ENCODE data around the gene MTCP1. TPM values are rescaled to one million over a fixed set of nuclear protein-coding genes. Genes with fewer than 3 reads are reported as not detected.

Gene MTCP1
- total and polyA plus RNA-seq, 2 donors, result 12.6 to 50.8 TPM

GRCh38 chrX:155023907-155024833, 46.8 kb downstream of the MTCP1 start:
- no peak for DNase-seq (ENCODE audit: low read depth in 6 of 9, low spot score in 9 of 9)
- 93% methylated on average over 6 of the region's 6 CpGs for WGBS
- Histone ChIP-seq H3K4me1 (ENCODE audit: control insufficient read depth in 2 of 2, insufficient read depth in 2 of 2, low read length in 2 of 2) (peaks cover 0 to 5% of the 10 kb centered on the region in 2 donors), H3K27me3 (ENCODE audit: control insufficient read depth in 2 of 2, insufficient read depth in 1 of 2, low read length in 1 of 2) (no peaks in the 10 kb centered on the region), H3K27ac (ENCODE audit: low read depth in 1 of 2, low read length in 1 of 2) (no peak overlapping the region), H3K9me3 (ENCODE audit: control insufficient read depth in 2 of 2, insufficient read depth in 1 of 2, low read length in 1 of 2) (no peaks in the 10 kb centered on the region), H3K4me3 (ENCODE audit: low read length in 2 of 2) (no peak overlapping the region), H3K36me3 (ENCODE audit: control insufficient read depth in 2 of 2, insufficient read depth in 2 of 2, low read length in 1 of 2) (no peaks in the 10 kb centered on the region)

DNA sequence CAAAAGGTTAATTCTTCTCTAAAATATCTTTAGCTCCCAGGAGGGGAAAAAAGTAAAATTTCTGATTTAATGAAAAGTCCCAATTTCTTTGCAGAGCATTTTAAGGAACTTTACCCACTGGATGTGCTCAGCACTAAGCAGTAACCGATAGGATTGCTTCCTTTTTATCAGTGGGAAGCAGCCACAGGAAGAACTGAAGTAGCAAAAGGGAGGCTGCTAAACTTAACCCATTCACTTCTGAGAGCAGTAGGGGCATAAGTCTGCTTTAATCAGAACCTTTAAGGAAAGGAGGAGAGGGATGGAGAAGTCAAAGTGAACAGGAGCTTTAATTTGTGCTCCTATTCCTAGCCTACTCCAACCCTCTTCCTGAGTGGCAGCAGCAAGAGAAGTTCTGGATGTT, 48.4 kb downstream of the MTCP1 start, which contains the start of gene F8:
Gene F8 (minus strand): TSS at position 139 of the 400 bp plus-strand sequence. CDS start 171 bp downstream, outside the sequence.
- H3K4me3 ChIP-seq (ENCODE audit: low read length in 2 of 2), result no peak within 1 kb of the TSS
- H3K27me3 ChIP-seq (ENCODE audit: control insufficient read depth in 2 of 2, insufficient read depth in 1 of 2, low read length in 1 of 2), result no peaks in the 10 kb centered on the region
- WGBS, result 6% methylated on average over 1 of the region's 1 CpG
- no peak within 1 kb of the TSS for H3K27ac ChIP-seq (ENCODE audit: low read depth in 1 of 2, low read length in 1 of 2)
- no peaks in the 10 kb centered on the region for H3K4me1 ChIP-seq (ENCODE audit: control insufficient read depth in 2 of 2, insufficient read depth in 2 of 2, low read length in 2 of 2)
- H3K36me3 ChIP-seq (ENCODE audit: control insufficient read depth in 2 of 2, insufficient read depth in 2 of 2, low read length in 1 of 2), result no peaks in the 10 kb centered on the region
- no peak for DNase-seq (ENCODE audit: low read depth in 6 of 9, low spot score in 9 of 9)
- H3K9me3 ChIP-seq (ENCODE audit: control insufficient read depth in 2 of 2, insufficient read depth in 1 of 2, low read length in 1 of 2), result no peaks in the 10 kb centered on the region

GRCh38 chrX:155020591-155020990, 50.3 kb downstream of the MTCP1 start:
- no peaks in the 10 kb centered on the region for H3K4me1 ChIP-seq (ENCODE audit: control insufficient read depth in 2 of 2, insufficient read depth in 2 of 2, low read length in 2 of 2)
- no peaks in the 10 kb centered on the region for H3K27me3 ChIP-seq (ENCODE audit: control insufficient read depth in 2 of 2, insufficient read depth in 1 of 2, low read length in 1 of 2)
- DNase-seq (ENCODE audit: low read depth in 6 of 9, low spot score in 9 of 9), result no peak
- whole genome bisulfite sequencing, result over 99% methylated on average over 3 of the region's 3 CpGs
- no peak overlapping the region for H3K27ac ChIP-seq (ENCODE audit: low read depth in 1 of 2, low read length in 1 of 2)
- no peak overlapping the region for H3K4me3 ChIP-seq (ENCODE audit: low read length in 2 of 2)
- H3K9me3 ChIP-seq (ENCODE audit: control insufficient read depth in 2 of 2, insufficient read depth in 1 of 2, low read length in 1 of 2), result no peaks in the 10 kb centered on the region
- no peaks in the 10 kb centered on the region for H3K36me3 ChIP-seq (ENCODE audit: control insufficient read depth in 2 of 2, insufficient read depth in 2 of 2, low read length in 1 of 2)

Other genes with a start within 250 kb of the MTCP1 start
- not detected for gene SMIM9, start 236.5 kb downstream of the MTCP1 start, total RNA-seq
- 0.07 TPM for gene SMIM9, start 236.5 kb downstream of the MTCP1 start, polyA plus RNA-seq
- 3.9 TPM for gene F8A1, start 184.8 kb downstream of the MTCP1 start, total RNA-seq
- gene F8A1, start 184.8 kb downstream of the MTCP1 start, polyA plus RNA-seq, result 32.2 TPM
- gene F8, start 48.4 kb downstream of the MTCP1 start, total RNA-seq, result 2.9 TPM
- gene F8, start 48.4 kb downstream of the MTCP1 start, polyA plus RNA-seq, result 10.7 TPM
- 122 TPM for gene FUNDC2, start 44.3 kb downstream of the MTCP1 start, total RNA-seq
- gene FUNDC2, start 44.3 kb downstream of the MTCP1 start, polyA plus RNA-seq, result 107 TPM
- 9.0 TPM for gene CMC4, start within 50 bp of the MTCP1 start, total RNA-seq
- 26.3 TPM for gene CMC4, start within 50 bp of the MTCP1 start, polyA plus RNA-seq
- gene BRCC3, start 372 bp upstream of the MTCP1 start, total RNA-seq, result 11.8 TPM
- gene BRCC3, start 372 bp upstream of the MTCP1 start, polyA plus RNA-seq, result 13.5 TPM
- gene VBP1, start 145.3 kb upstream of the MTCP1 start, total RNA-seq, result 82.3 TPM
- gene VBP1, start 145.3 kb upstream of the MTCP1 start, polyA plus RNA-seq, result 61.1 TPM
- 4.2 TPM for gene RAB39B, start 193.4 kb upstream of the MTCP1 start, total RNA-seq
- 8.1 TPM for gene RAB39B, start 193.4 kb upstream of the MTCP1 start, polyA plus RNA-seq

Data from thymus (tissue), 11 donors.